Smooth muscle cell (in vitro differentiated cells): ENCODE measurements around the gene CCDC190. TPM values are rescaled to one million over a fixed set of nuclear protein-coding genes. Genes with fewer than 3 reads are reported as not detected.

Source experiments
- DNase-seq: peaks from one replicate; lab custom pipeline; 2025; ENCODE audit not compliant: unreplicated experiment; lab: John Stamatoyannopoulos, UW
- H2AFZ ChIP-seq: fragments of 200-600 bp; sonication (generic); 2 replicates; pipeline ENCODE4 v1.6.0; 2016; ENCODE audit warnings: antibody characterized with exemption, low read depth, mild to moderate bottlenecking
- H3F3A ChIP-seq: fragments of 200-600 bp; sonication (generic); 2 replicates; pipeline ENCODE4 v1.6.0; 2017; ENCODE audit warnings: antibody characterized with exemption, low read depth
- H3K27ac ChIP-seq: fragments of 200-600 bp; sonication (generic); 2 replicates; pipeline ENCODE4 v1.5.1; 2016; ENCODE audit warnings: low read depth, mild to moderate bottlenecking
- H3K27me3 ChIP-seq: fragments of 200-600 bp; sonication (generic); 2 replicates; pipeline ENCODE4 v1.6.1; 2016; ENCODE audit warnings: low read depth, mild to moderate bottlenecking
- H3K36me3 ChIP-seq: fragments of 200-600 bp; sonication (generic); 2 replicates; pipeline ENCODE4 v1.5.1; 2016; ENCODE audit warnings: low read depth
- H3K4me1 ChIP-seq: fragments of 200-600 bp; sonication (generic); 2 replicates; pipeline ENCODE4 v1.5.1; 2016; ENCODE audit warnings: low read depth
- H3K4me2 ChIP-seq: fragments of 200-600 bp; sonication (generic); 2 replicates; pipeline ENCODE4 v1.6.0; 2016; ENCODE audit warnings: mild to moderate bottlenecking
- H3K4me3 ChIP-seq: fragments of 200-600 bp; sonication (generic); 2 replicates; pipeline ENCODE4 v1.5.1; 2016; ENCODE audit warnings: mild to moderate bottlenecking
- H3K79me2 ChIP-seq: fragments of 200-600 bp; sonication (generic); 2 replicates; pipeline ENCODE4 v1.6.0; 2016; ENCODE audit warnings: low read depth, mild to moderate bottlenecking
- H3K9ac ChIP-seq: fragments of 200-600 bp; sonication (generic); 2 replicates; pipeline ENCODE4 v1.6.0; 2016; ENCODE audit warnings: low read depth
- H3K9me3 ChIP-seq: fragments of 200-600 bp; sonication (generic); replicated peaks from 2 replicates; pipeline ENCODE4 v1.5.1; 2016; ENCODE audit warnings: low read depth
- H4K20me1 ChIP-seq: fragments of 200-600 bp; sonication (generic); 2 replicates; pipeline ENCODE4 v1.6.0; 2016; ENCODE audit warnings: low read depth
- CTCF ChIP-seq: fragments of 200-600 bp; sonication (generic); IDR thresholded peaks from 2 replicates; pipeline ENCODE4 v1.5.1; 2017; ENCODE audit warnings: borderline replicate concordance, mild to moderate bottlenecking, antibody characterized with exemption; ENCODE audit not compliant: insufficient read depth, poor library complexity, severe bottlenecking
- WGBS: methylation state at CpG from one replicate; pipeline ENCODE4 v1.1.7; 2016; ENCODE audit warnings: low lambda C conversion rate; 5-methylcytosine and 5-hydroxymethylcytosine counted together
- polyA plus RNA-seq: library from polyadenylated mRNA; unstranded; fragments of >200 nt; fragmentation: Nextera tagmentation; extraction: Ambion mirVana; gene quantifications from 2 replicates; pipeline ENCODE4 v1.2.1, GENCODE V29; 2016
- total RNA-seq: library from RNA; depleted of rRNA; stranded (reverse); fragments of >200 nt; gene quantifications from 2 replicates; pipeline ENCODE4 v1.2.3, GENCODE V29; 2014

The CCDC190 gene
- total and polyA plus RNA-seq, 2 experiments from 2014 or later, result not detected

- Histone ChIP-seq H3K4me1 (no peaks in the 10 kb centered on the region), H3K4me3 (no peak overlapping the region), H3F3A (no peaks in the 10 kb centered on the region), H3K36me3 (no peaks in the 10 kb centered on the region), H3K27me3 (no peaks in the 10 kb centered on the region), H3K9me3 (peaks cover 6% of the 10 kb centered on the region), H3K9ac (no peak overlapping the region), H3K27ac (no peak overlapping the region), H3K4me2 (no peak overlapping the region), H4K20me1 (no peaks in the 10 kb centered on the region), H3K79me2 (no peaks in the 10 kb centered on the region), H2AFZ (no peak overlapping the region)
- TF ChIP-seq CTCF, result no peak
- 86% methylated on average over 4 of the region's 4 CpGs for WGBS
- DNase-seq, result no peak
Observed at GRCh38 chr1:162838863-162839262, 22.1 kb downstream of the CCDC190 start.

GRCh38 chr1:162835157-162835899 is 25.6 kb downstream of the CCDC190 start:
- Histone ChIP-seq H3K4me1 (no peaks in the 10 kb centered on the region), H3K36me3 (no peaks in the 10 kb centered on the region), H3F3A (no peaks in the 10 kb centered on the region), H3K4me3 (no peak overlapping the region), H2AFZ (no peak overlapping the region), H3K27ac (no peak overlapping the region), H3K9ac (no peak overlapping the region), H4K20me1 (no peaks in the 10 kb centered on the region), H3K27me3 (no peaks in the 10 kb centered on the region), H3K79me2 (no peaks in the 10 kb centered on the region), H3K4me2 (no peak overlapping the region), H3K9me3 (peaks cover 6% of the 10 kb centered on the region)
- TF ChIP-seq CTCF, result no peak
- 80% methylated on average over 3 of the region's 3 CpGs for whole genome bisulfite sequencing
- DNase-seq, result no peak

GRCh38 chr1:162832470-162832869 is 28.5 kb downstream of the CCDC190 start:
- no peak overlapping the region for H3K27ac ChIP-seq
- no peaks in the 10 kb centered on the region for H3K4me1 ChIP-seq
- no peak for DNase-seq
- 61% methylated on average over 3 of the region's 3 CpGs for WGBS
- H3K4me3 ChIP-seq, result no peak overlapping the region
- no peak overlapping the region for H2AFZ ChIP-seq
- no peaks in the 10 kb centered on the region for H3K9me3 ChIP-seq
- no peaks in the 10 kb centered on the region for H3K79me2 ChIP-seq
- no peak for TF ChIP-seq CTCF
- no peaks in the 10 kb centered on the region for H3F3A ChIP-seq
- H4K20me1 ChIP-seq, result no peaks in the 10 kb centered on the region
- no peak overlapping the region for H3K4me2 ChIP-seq
- H3K36me3 ChIP-seq, result no peaks in the 10 kb centered on the region
- peaks cover 13% of the 10 kb centered on the region for H3K27me3 ChIP-seq
- no peak overlapping the region for H3K9ac ChIP-seq

- no peak overlapping the region for H3K27ac ChIP-seq
- H3K4me2 ChIP-seq, result no peak overlapping the region
- H3K79me2 ChIP-seq, result no peaks in the 10 kb centered on the region
- no peak overlapping the region for H2AFZ ChIP-seq
- no peaks in the 10 kb centered on the region for H3K9me3 ChIP-seq
- no peaks in the 10 kb centered on the region for H3K4me1 ChIP-seq
- DNase-seq, result no peak
- no peak for TF ChIP-seq CTCF
- H3F3A ChIP-seq, result no peaks in the 10 kb centered on the region
- no peaks in the 10 kb centered on the region for H4K20me1 ChIP-seq
- WGBS, result 95% methylated on average over 1 of the region's 1 CpG
- H3K9ac ChIP-seq, result no peak overlapping the region
- H3K27me3 ChIP-seq, result peaks cover 13% of the 10 kb centered on the region
- no peaks in the 10 kb centered on the region for H3K36me3 ChIP-seq
- H3K4me3 ChIP-seq, result no peak overlapping the region
Observed at GRCh38 chr1:162829268-162829667, 31.7 kb downstream of the CCDC190 start.
